BJ (cell line): ENCODE measurements around the gene APOL4. TPM values are rescaled to one million over a fixed set of nuclear protein-coding genes. Genes with fewer than 3 reads are reported as not detected.

ENCODE experiments used
- CTCF ChIA-PET: fragments of 350-600 bp; formaldehyde crosslinking; extraction: SDS; loops from one replicate; lab custom pipeline; 2021; ENCODE audit warnings: antibody characterized with exemption, inconsistent platforms; lab: Yijun Ruan, JAX
- POLR2A ChIA-PET: fragments of 300-600 bp; sonication (Branson Sonifier 250); formaldehyde crosslinking; extraction: SDS; loops from one replicate; lab custom pipeline; 2021; ENCODE audit warnings: antibody characterized with exemption; lab: Charles Lee
- DNase-seq: peaks from one replicate; pipeline ENCODE4 v3.0.0-alpha.2; 2011; ENCODE audit warnings: low read depth
- H3K27me3 ChIP-seq: 2 replicates; pipeline ENCODE4 v1.6.0; 2011; ENCODE audit warnings: low read length; ENCODE audit not compliant: control insufficient read depth, insufficient read depth
- H3K36me3 ChIP-seq: 2 replicates; pipeline ENCODE4 v1.5.1; 2011; ENCODE audit warnings: low read length; ENCODE audit not compliant: control insufficient read depth, insufficient read depth
- H3K4me3 ChIP-seq: 2 replicates; pipeline ENCODE4 v1.5.1; 2011; ENCODE audit warnings: low read depth, mild to moderate bottlenecking, control low read depth, low read length
- CTCF ChIP-seq: IDR thresholded peaks from 2 replicates; pipeline ENCODE4 v1.5.1; 2011; ENCODE audit warnings: low read depth, mild to moderate bottlenecking, control low read depth, inconsistent platforms, low read length, moderate library complexity; ENCODE audit not compliant: insufficient read depth
- polyA plus RNA-seq: library from polyadenylated mRNA; depleted of rRNA; stranded (reverse); fragments of >200 nt; gene quantifications from 2 replicates; pipeline ENCODE4 v1.2.3, GENCODE V29; 2011

APOL4 gene
- polyA plus RNA-seq, 1 experiment = 0.16 TPM

DNA sequence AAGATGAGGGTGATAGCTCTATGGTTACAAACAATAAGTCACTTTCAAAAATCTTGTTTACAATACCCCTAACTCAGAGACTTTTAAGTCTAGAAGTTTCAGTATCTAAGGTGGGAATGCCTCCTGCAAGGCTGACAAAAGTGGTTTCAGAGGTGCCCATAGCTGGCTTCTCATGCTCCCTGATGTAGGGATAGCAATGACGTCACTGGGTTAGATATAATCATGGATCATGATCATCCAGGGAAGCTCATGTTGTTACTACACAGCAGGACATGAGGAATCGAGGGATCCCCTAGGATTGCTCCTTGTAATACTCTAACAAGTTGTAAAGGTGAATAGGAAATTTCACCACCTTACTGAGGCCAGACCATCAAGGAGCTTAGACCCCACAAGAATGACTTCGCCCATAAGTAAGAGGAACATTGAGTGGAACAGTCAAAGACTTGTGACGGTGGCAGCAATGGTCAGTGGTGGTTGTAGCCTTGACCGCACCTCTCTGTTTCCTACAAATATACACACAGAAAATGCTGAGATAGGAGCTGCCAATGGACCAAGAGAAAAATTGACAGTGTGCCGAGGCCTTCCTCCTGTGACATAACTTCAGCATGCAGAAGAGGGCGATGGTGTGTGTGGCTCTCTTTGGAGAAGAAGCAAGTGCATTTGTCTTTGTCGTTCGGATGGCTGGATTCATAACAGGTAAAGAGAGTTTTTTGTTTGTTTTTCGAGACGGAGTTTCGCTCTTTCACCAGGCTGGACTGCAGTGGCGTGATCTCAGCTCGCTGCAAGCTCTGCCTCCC, 15.6 kb downstream of the APOL4 start:
- Histone ChIP-seq H3K36me3 (no peaks in the 10 kb centered on the region), H3K4me3 (no peak overlapping the region), H3K27me3 (peaks cover 3% of the 10 kb centered on the region; the same call in 1 of the 2 replicates)
- no peak for TF ChIP-seq CTCF
- DNase-seq = no peak
- ChIA-PET POLR2A (no interaction called here), CTCF (interaction anchor here (0.7 to 1.4 kb wide), 9 partner anchors 9 to 300 kb away, joined by 3 to 8 read pairs (median 3); partner anchors contain the start of gene APOL3)

GRCh38 chr22:36184433-36185025, 17.1 kb downstream of the APOL4 start:
- TF ChIP-seq CTCF = no peak
- ChIA-PET CTCF (interaction anchor here (0.6 to 9.1 kb wide), 4 partner anchors 10 to 101 kb away, joined by 3 to 166 read pairs (median 3); no protein-coding TSS in a partner anchor), POLR2A (no interaction called here)
- no peak for DNase-seq
- no peaks in the 10 kb centered on the region for H3K36me3 ChIP-seq
- H3K27me3 ChIP-seq = peaks cover 3% of the 10 kb centered on the region; the same call in 1 of the 2 replicates
- no peak overlapping the region for H3K4me3 ChIP-seq

DNA sequence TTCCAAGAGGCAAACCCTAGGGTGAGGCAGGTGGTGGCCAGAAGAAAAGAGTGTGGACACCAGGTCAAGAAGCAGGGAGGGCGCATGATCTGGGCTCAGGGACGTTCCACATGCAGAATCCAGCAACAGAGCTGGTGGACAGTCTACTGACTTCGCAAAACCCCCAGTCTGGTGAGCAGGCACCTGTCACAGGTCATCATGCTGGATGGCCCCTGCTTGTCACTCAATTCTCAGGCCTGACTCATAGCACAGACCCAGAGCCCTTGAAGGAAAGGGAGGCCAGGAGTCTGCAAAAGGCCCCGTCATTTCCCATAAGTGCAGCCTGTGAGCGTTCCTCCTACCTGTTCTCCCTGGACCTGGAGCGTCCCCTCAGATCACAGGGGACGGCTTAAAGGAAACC, 18.2 kb downstream of the APOL4 start:
- DNase-seq = no peak
- ChIA-PET CTCF (interaction anchor here (0.6 to 9.1 kb wide), 5 partner anchors 9 to 94 kb away, joined by 3 to 166 read pairs (median 3); no protein-coding TSS in a partner anchor), POLR2A (no interaction called here)
- peaks cover 3% of the 10 kb centered on the region; the same call in 1 of the 2 replicates for H3K27me3 ChIP-seq
- H3K4me3 ChIP-seq = no peak overlapping the region
- TF ChIP-seq CTCF = no peak
- no peaks in the 10 kb centered on the region for H3K36me3 ChIP-seq

DNA sequence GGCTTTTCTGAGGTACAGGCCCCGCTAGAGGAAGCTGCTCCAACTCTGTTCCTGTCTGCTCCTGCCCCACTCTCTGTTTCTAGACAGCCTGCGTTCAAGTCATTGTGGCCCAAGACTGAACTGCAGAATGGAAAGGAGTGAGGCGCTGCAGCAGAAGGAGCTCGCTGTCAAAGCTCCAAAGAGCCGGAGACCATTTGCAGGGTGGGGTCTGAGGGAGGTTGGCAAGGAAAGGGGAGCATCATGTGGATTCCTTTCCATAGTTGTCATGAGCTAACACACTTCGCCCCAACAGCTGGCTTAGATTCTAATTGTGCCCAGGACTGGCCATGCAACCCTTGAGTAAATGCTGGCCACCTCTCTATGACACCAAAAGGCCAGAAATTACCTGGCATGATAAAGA, 18.8 kb downstream of the APOL4 start:
- Histone ChIP-seq H3K4me3 (no peak overlapping the region), H3K36me3 (no peaks in the 10 kb centered on the region), H3K27me3 (peaks cover 1% of the 10 kb centered on the region; the same call in 1 of the 2 replicates)
- no peak for TF ChIP-seq CTCF
- ChIA-PET POLR2A (no interaction called here), CTCF (interaction anchor here (1.0 to 9.1 kb wide), 7 partner anchors 9 to 95 kb away, joined by 3 to 166 read pairs (median 6); no protein-coding TSS in a partner anchor)
- no peak for DNase-seq

GRCh38 chr22:36182056-36182455, 19.6 kb downstream of the APOL4 start:
- ChIA-PET CTCF (interaction anchor here (0.8 to 9.1 kb wide), 13 partner anchors 7 to 305 kb away, joined by 3 to 166 read pairs (median 7); partner anchors contain the start of gene APOL3), POLR2A (no interaction called here)
- peaks cover 1% of the 10 kb centered on the region; the same call in 1 of the 2 replicates for H3K27me3 ChIP-seq
- no peak for DNase-seq
- no peak overlapping the region for H3K4me3 ChIP-seq
- TF ChIP-seq CTCF = no peak
- H3K36me3 ChIP-seq = no peaks in the 10 kb centered on the region
